Measurements from ENCODE around the gene ACOT6. TPM values are rescaled to one million over a fixed set of nuclear protein-coding genes. Genes with fewer than 3 reads are reported as not detected.
"Not testable (repeated sequence)": the region's sequence is repeated elsewhere in the genome, so short reads cannot be mapped to it uniquely, and the experiment has no call there.

The ACOT6 gene
- total RNA-seq, 1 donor from 2014 or later: not detected

- intact Hi-C loops (cut with micrococcal nuclease): loop anchor here (10.0 kb wide), 2 partner anchors 184 to 854 kb away; partner anchors contain the start of genes ISCA2 and NPC2
These were observed 28.6 kb downstream of the ACOT6 start for GRCh38 chr14:73640796-73641365.

GRCh38 chr14:73644531-73645247 is 32.4 kb downstream of the ACOT6 start, which contains the start of gene DNAL1:
TSS of gene DNAL1 (plus strand) at chr14:73644986. CDS start at chr14:73645040, 54 bp downstream.
- intact Hi-C loops (cut with micrococcal nuclease): loop anchor here (1.0 to 10.0 kb wide), 14 partner anchors 52 to 850 kb away; partner anchors contain the start of genes ALDH6A1, DCAF4, ISCA2 and LIN52

GRCh38 chr14:73645248-73645610 is 32.9 kb downstream of the ACOT6 start:
- intact Hi-C loops (cut with micrococcal nuclease): loop anchor here (1.0 to 10.0 kb wide), 5 partner anchors 67 to 850 kb away; partner anchors contain the start of genes ALDH6A1, ISCA2, LIN52 and NPC2

DNA sequence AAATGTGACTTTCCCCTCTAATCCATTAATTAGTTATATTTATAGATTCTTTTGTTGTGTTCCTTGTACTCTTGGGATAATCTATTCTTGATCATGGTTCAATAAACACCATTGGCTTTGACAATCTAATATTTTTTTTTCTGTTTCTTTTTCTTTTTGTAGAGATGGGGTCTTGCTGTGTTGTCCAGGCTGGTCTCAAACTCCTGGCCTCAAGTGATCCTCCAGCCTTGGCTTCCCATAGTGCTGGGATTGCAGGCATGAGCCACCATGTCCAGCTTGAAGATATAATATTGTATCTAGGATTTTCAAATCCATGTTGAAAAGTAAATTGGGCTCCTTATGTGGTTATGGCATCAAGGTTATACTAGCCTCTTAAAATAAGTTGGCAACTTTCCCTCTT is 38.7 kb downstream of the ACOT6 start:
- intact Hi-C loops (cut with micrococcal nuclease): no loop called here

GRCh38 chr14:73655851-73656250 is 43.5 kb downstream of the ACOT6 start:
- intact Hi-C loops (cut with micrococcal nuclease): no loop called here

DNA sequence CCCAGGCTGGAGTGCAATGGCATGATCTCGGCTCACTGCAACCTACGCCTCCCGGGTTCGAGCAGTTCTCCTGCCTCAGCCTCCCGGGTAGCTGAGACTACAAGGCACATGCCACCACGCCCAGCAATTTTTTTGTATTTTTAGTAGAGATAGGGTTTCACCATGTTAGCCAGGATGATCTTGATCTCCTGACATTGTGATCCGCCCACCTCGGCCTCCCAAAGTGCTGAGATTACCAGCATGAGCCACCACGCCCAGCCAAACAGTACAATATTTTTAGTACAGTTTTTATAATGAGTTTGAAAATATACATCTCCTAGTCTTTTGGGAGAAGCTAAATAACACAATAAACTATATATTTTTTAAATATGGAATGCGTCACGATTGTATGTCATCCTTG is 46.9 kb downstream of the ACOT6 start:
- intact Hi-C loops (cut with micrococcal nuclease): not testable (repeated sequence)

GRCh38 chr14:73660511-73660910 is 48.2 kb downstream of the ACOT6 start:
- intact Hi-C loops (cut with micrococcal nuclease): no loop called here

GRCh38 chr14:73661872-73662271 is 49.6 kb downstream of the ACOT6 start:
- intact Hi-C loops (cut with micrococcal nuclease): no loop called here

DNA sequence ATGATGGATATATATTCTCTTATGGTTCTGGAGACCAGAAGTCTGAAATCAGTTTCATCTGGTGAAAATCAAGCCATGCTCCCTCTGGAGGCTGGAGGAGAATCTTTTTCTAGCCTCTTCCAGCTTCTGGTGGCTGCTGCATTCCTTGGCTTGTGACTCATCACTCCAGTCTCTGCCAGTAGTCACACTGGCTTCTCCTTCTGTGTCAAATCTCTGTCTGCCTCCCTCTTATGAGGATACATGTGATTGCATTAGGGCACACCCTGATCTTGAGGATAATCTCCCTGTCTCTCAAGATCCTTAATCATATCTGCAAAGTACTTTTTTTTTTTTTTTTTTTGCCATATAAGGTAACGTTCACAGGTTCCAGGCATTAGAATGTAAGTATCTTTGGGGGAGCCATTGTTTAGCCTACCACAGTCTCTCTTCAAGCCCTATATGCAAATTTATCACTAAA is 50.2 kb downstream of the ACOT6 start:
- intact Hi-C loops (cut with micrococcal nuclease): no loop called here

DNA sequence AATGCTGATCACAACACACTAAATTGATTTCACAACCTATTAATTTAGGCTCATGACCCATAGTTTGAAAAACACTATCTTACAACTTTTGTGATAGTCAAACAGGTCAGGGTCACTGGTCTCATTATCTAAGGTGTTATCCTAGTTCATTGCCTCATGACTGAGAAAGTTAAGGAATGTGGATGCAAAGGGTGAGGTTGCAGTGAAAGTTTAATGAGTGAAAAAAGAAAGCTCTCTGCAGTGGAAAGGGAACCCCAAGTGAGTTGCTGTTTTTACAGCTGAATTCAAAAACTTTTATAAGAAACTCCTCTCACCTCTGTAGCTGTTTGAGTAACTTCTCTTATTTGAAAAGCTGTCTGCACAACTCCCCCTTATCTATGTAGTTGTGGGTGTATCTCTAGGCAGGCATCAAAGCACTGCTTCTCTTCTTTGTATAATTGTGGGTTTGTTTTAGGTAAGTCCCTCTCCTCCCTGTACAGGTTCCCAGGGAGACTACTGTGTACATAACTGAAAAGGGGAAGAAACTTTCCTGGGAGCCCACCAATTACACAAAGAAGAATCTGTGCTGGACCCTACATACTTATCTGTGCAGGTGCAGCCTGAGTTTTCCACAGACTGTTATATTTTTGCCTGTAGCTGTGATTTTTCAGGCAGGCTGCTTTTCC is 51.4 kb downstream of the ACOT6 start:
- intact Hi-C loops (cut with micrococcal nuclease): no loop called here

GRCh38 chr14:73665130-73665529 is 52.8 kb downstream of the ACOT6 start:
- intact Hi-C loops (cut with micrococcal nuclease): no loop called here

GRCh38 chr14:73666583-73666982 is 54.3 kb downstream of the ACOT6 start:
- intact Hi-C loops (cut with micrococcal nuclease): no loop called here

DNA sequence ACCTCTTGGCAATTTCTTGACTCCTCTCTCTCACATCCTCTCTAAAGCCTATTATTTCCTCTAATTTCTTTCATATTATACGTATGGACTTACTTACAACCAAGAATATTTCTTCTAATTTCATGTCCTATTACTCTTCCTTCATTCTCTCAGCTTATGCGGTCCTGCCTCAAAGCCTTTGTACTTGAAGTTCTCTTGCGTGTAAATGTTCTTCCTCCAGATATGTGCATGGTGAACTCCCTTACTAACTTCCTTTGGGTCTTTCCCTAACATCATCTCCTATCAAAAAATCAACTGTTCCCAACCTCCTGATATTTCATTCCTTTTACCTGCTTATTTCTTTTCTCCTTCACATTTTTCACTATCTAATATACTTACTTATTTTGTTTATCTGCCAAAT is 55.5 kb downstream of the ACOT6 start:
- intact Hi-C loops (cut with micrococcal nuclease): no loop called here

Other genes starting within 250 kb of the ACOT6 start
- gene NUMB, start 154.0 kb upstream of the ACOT6 start, total RNA-seq: 49.9 and 61.6 TPM in 2 replicates
- gene RIOX1, start 121.6 kb upstream of the ACOT6 start, total RNA-seq: 20.5 and 22.1 TPM in 2 replicates
- 2.4 and 3.2 TPM in 2 replicates for gene ACOT1, start 75.4 kb upstream of the ACOT6 start, total RNA-seq
- not detected in 2 replicates for gene HEATR4, start 53.6 kb upstream of the ACOT6 start, total RNA-seq
- gene ACOT2, start 43.3 kb upstream of the ACOT6 start, total RNA-seq: 10.6 and 11.7 TPM in 2 replicates
- 0.61 and 0.90 TPM in 2 replicates for gene ACOT4, start 20.6 kb upstream of the ACOT6 start, total RNA-seq
- gene DNAL1, start 32.5 kb downstream of the ACOT6 start, total RNA-seq: 6.6 and 7.2 TPM in 2 replicates
- gene PNMA1, start 101.9 kb downstream of the ACOT6 start, total RNA-seq: 18.1 and 20.3 TPM in 2 replicates
- 0.61 and 0.71 TPM in 2 replicates for gene PTGR2, start 239.3 kb downstream of the ACOT6 start, total RNA-seq

Measured in T-helper 1 cell treated with Interleukin-12 subunit alpha and Interleukin-12 subunit beta and Interleukin-4 antibody, amounts not matched to agents 30 ng/mL and 1 ng/mL, for 36 hours (primary cell).